ENCODE data around the gene NOTO.
A peak's percentile ranks its signal among the peaks of the same experiment; 100 is the strongest.
"Not testable (repeated sequence)": the region's sequence is repeated elsewhere in the genome, so short reads cannot be mapped to it uniquely, and the experiment has no call there.

The NOTO gene, protein sequence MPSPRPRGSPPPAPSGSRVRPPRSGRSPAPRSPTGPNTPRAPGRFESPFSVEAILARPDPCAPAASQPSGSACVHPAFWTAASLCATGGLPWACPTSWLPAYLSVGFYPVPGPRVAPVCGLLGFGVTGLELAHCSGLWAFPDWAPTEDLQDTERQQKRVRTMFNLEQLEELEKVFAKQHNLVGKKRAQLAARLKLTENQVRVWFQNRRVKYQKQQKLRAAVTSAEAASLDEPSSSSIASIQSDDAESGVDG

DNA sequence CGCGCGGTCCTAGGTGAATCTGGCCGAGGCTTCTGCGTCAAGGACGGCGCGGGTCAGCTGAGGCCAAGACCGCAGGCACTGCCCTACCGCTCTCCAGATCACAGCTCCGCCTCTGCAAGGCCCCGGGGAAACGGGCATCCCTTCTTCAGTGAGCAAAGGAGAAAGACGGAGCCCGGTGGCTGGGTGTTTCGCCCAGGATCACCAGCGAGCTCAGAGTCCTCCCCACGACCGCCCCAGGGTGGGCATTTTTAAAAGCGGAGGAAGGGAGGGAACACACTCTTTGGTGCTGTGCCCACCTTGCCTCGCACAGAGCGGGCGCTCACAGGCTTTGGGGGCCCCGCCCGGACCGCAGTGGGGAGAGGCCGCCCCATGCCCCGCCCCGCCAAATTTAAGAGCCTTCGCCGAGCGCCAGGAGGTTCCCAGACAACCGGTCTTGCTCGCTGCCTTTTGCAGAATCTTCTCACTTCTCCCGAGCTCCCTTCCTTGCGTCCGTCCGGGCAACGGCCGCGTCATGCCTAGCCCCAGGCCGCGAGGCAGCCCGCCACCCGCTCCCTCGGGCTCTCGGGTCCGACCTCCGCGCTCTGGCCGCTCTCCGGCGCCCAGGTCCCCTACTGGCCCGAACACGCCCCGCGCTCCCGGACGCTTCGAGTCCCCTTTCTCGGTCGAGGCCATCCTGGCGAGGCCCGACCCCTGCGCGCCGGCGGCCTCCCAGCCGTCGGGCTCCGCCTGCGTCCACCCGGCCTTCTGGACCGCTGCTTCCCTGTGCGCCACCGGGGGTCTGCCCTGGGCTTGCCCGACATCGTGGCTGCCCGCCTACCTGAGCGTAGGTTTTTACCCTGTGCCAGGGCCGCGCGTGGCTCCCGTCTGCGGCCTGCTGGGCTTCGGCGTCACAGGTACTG lies at the start of gene NOTO:
NOTO (plus strand) TSS at position 419 of the 899 bp plus-strand sequence; CDS start at position 512, 93 bp downstream.
- DNase-seq (ENCODE audit: low read depth in 3 of 3), result no peak

DNA sequence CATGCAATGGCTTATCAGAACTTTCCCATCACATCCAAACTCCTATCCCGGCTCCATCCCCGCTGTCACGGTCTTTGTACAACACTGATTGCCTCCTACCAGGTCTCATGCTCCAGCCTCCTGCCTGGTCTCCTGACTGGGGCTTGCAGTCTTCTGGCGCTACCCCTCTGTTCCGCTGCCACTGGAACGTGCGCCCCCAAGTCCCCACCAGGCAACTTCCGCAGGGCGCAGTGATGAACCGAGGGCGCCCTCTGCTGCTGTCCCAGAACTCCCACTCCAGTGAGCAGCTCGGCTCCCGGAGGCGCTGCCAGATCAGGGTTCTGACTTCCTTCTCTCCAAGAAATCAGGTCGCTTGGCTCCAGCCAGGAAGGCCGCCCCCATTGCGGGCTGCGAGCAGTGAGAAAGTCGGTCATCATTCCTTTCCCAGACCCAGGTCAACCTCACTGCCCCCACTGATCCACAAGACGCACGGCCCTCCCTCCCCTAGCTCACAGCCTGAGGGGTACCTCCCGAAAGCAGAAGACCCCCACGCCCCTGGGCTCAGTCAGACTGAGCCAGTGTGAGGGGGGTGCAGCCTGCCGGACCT lies 45.7 kb upstream of the NOTO start:
- peak in 1 of 3 donors; percentile 29 for DNase-seq (ENCODE audit: low read depth in 3 of 3)

DNA sequence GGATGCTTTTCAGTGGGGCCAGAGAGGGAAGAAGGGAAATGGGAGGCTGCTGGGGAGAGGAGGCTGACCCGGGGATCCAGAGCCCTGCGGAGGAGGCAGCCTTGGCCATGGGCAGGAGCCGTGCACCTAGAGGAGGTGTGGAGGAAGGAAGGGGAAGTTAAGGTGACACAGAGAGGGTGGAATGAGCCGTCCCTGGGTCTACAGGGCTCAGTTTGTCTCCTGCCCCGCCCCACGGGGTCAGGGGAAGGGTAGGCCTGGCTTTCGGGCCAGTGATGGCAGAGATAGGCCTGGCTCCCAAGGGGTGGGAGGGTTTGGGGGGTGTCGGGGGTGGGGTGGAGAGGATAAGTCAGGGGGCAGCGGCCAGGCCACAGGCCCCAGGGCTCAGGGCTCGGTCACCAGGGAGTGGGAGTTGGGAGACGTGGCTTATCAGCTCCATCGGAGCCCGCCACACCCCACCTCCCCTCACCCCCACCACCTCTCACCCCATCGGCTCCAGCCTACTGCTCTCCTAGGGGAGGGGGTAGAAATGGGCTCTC lies 39.5 kb upstream of the NOTO start:
- no peak for DNase-seq (ENCODE audit: low read depth in 3 of 3)

DNA sequence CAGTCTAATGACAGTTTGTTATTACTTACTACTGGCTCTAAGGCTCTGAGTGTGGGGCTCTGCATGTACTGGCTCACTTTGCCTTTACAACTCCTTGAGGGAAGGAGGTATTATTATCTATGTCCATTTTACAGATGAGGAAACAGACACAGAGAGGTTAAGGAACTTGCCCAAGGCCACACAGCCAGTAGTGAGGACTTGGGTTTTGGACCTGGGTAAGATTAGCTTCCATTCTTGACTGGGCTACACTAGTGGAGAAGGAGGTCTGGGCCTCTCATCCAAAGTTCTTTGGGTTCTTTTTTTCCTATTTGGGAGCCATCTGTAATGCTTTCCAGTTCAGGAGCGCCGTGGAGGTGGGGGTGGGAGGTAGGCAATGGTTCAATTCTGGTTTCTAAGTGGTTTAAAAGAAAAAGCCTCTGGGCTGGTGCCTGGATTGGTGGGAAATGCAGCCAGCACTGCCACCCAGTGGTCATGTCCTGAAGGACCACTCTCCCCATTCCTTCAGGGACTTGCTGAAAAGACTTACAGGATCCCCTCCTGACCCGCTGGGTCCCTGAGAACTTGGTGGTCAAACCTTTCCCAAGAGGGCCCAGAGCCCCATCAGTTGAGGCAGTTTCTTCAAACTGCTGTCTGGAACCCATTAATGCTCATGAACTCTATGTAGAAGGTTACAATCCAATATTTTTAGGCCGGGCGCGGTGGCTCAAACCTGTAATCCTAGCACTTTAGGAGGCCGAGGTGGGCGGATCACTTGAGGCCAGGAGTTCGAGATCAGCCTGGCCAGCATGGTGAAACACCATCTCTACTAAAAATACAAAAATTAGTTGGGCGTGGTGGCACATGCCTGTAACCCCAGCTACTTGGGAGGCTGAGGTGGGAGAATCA lies 38.6 kb upstream of the NOTO start:
- DNase-seq (ENCODE audit: low read depth in 3 of 3), result peak in 2 of 3 donors; percentile 48 to 50

DNA sequence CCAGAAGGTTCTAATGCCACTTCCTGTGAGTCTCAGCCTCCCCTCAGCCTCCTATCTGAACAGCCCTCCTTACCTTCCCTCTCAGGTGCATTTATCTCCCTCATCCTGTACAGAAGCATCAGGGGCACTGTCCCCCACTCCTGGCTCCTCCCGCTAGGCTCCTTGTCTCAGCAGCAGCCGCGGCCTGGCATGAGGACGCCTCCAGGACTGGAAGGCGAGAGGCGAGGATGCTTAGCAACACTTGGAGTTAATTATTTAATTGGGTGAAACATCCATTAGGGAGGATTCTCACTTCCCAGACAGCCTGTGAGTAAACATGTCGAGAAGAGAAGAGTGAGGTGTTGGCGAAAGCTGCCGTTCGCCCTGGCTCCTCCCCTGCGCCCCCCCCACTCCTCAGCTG lies 36.4 kb upstream of the NOTO start:
- not testable (repeated sequence) for DNase-seq (ENCODE audit: low read depth in 3 of 3)

DNA sequence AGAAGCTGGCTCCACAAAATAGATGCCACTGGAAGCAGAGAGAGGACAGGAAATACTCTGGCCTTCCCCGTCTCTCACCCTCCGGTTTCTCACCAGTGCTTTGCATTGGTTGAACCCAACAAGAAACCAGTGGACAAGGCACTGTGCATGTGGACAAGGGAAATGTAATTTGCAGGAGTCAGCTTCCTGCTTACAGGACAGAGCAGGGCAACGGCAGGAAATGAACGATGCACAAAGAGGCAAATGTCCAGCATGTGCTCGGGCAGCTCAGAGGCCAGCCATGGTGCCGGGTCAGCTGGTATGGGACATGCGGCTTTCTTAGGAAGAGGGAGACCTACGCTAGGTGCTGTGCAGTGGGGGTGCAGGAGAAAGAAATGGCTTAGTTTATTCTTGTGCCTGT lies 35.6 kb upstream of the NOTO start:
- not testable (repeated sequence) for DNase-seq (ENCODE audit: low read depth in 3 of 3)

DNA sequence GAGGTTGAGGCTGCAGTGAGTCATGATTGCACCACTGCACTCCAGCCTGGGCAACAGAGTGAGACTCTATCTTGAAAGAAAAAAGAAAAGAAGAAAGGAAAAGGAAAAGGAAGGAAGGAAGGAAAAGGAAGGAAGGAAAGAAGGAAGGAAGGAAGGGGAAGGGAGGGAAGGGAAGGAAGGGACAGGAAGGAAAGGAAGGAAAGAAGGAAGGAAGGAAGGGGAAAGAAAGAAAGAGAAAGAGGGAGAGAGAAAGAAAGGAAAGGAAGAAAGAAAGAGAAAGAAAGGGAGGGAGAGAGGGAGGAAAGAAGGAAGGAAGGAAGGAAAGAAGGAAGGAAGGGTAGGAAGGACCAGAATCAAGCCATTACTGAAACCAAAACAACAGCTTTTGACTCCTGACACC lies 34.0 kb upstream of the NOTO start:
- not testable (repeated sequence) for DNase-seq (ENCODE audit: low read depth in 3 of 3)

DNA sequence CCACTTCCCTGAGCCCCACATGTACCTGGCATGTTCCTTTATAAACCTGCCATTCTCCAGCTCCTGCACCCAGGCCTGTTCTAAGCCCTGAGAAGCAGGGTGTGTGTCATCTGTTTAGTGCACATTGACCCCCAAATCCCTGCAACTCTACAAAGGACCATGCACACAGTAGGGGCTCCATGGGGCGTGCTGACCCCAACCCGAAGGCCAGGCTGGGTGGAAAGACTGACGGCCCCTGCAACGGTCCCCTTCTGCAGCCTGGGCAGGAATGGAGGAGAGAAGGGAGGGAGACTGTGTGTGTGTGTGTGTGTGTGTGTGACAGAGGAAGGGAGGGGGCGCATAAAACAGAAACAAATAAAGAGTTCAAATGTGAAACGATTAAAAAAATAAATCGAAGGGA lies 32.0 kb upstream of the NOTO start:
- DNase-seq (ENCODE audit: low read depth in 3 of 3), result not testable (repeated sequence)

DNA sequence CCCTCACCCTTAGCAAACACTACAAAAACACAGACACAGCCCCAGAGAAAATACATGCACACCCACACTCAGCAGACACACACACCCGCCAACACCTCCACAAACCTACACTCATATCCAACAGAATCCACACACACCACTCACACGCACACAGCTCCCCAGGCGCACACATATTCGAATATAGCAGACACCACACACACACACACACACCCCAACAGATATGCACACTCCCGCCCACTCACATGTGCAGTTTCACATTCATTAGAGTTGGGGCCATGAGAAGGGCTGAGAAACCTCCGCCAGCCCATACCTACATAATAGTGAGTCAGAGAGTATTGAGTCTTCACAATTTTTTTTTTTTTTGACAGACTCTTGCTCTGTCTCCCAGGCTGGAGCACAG lies 29.4 kb upstream of the NOTO start:
- peak; percentile 43 to 64 (median 61) for DNase-seq (ENCODE audit: low read depth in 3 of 3)

DNA sequence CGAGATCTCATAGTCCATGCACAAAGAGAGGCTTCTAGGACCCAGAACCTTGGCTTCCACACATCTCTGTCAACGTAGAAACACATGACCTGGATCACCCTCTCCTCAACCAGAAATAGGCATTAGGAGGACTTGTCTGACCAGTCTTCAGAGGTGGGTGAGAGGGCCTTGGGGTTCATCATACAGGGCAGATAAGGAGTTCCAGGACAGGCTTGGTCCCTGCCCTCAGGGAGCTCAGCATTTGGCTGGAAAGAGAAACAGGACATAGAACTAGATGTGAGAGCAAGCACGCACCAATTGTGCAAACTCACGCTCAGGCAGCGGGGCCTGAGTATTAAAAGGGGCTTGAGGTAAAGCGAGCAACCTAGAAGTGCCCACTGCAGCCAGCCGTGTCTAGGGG lies 28.6 kb upstream of the NOTO start:
- no peak for DNase-seq (ENCODE audit: low read depth in 3 of 3)

DNA sequence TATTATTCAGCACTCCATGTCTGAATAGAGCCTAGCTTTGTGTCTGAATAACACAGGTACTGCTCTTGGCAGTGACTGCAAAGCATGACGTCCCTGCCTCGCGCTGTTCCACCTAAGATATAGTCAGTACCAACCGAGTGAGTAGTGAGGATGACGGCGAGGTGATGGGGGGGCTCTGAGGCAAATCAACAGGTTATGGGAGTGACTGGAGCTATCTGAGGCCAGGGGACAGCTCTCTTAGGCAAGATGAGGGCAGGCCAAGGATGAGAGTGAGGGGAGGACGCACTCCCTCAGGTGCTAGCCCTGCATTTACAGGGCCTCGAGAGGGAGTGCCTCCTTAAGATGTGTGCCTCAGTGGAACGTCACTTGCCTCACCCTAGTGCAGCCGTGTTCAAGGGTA lies 28.1 kb upstream of the NOTO start:
- DNase-seq (ENCODE audit: low read depth in 3 of 3), result no peak

DNA sequence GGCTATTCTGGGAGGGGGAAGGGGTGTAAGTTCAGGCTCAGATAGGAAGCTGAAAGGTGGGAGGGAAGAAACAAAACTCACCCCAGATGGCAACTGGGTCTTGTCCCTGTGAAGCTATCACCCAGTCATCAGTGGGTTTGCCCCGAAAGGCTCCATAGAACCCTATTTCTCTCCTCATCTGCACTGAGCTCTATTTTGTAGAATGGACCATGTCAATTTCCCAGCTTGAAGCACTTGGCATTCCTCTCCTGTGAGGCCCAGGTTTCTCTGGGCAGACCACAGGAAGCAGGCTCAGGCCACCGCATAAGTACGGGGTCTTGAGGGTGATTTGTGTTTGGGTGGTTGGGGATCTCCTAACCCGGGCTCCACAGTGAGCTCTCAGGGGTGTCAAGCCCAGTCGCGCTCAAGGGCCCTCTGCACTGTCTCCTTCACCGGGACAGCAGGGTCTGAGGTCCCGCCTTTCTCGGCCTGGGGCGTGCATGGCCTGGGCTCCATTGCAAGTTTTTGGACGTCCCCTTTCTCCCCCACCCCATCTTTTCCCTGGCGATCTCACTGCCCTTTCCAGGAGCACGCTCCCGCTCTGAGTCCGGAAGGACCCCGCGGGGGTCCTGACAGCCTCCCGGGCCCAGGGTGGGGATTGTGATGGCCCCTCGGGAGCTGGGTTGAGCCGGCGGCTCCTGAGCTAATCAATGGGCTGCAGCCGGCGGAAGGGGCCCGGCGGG lies 27.3 kb upstream of the NOTO start:
- DNase-seq (ENCODE audit: low read depth in 3 of 3), result no peak

DNA sequence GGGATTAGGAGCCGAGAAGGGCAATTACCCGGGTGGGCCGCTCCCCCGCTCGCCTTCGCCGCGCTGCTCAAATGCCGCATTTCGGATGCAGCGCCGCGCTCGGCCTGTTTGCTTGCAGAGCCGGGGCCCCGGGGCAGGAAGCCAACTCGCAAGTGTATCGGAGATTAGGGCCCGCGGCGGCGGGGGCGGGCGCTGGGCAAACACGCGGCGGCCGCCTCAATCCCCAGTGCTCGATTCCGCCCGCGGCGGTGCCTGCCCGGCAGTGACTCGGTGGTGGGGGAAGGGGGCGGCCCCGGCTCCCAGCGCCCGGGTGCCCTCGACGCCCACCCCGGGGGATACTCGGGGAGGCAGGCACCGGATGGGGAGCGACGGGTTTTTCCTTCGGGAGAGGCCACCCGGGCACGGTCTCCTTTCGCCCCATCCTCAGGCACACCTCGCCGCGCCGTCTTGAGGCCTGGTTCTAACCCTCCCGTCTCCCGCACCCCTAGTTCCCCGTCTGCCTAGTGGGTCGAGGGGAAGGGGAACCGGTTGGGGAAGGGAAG lies 26.6 kb upstream of the NOTO start:
- DNase-seq (ENCODE audit: low read depth in 3 of 3), result peak; percentile 47 to 69 (median 58)

DNA sequence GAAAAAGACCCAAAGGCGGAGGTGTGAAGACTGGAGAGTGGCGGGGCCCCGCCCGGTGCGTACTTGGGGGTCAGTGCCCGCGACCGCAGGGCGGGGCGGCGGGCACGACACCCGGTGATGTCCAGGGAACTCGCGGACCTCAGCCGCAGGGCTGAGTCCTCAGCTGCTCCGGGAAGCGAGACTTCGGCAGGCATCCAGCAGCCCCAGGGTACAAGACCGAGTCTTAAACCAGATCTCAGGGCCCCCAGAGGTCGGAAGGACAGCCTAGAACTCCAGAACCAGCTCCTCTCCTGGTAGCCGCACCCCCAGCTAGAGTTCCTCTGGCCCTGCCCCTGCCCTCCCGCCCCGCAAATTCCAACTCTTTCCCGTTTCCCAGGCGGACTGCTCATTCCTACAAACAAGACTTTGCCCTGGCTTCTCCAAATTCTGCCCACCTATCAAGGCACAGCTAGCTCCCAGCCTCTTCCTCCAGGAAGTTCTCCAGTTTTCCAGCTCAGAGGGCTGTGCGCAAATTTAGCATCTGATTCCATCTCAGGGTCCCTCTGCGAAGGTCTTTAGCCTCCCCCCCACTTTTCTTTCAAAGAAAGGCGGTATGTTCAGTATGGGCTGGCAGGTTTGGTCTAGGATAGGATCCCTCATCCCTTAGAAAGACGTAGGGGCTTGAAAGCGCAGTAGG lies 26.0 kb upstream of the NOTO start:
- DNase-seq (ENCODE audit: low read depth in 3 of 3), result no peak

DNA sequence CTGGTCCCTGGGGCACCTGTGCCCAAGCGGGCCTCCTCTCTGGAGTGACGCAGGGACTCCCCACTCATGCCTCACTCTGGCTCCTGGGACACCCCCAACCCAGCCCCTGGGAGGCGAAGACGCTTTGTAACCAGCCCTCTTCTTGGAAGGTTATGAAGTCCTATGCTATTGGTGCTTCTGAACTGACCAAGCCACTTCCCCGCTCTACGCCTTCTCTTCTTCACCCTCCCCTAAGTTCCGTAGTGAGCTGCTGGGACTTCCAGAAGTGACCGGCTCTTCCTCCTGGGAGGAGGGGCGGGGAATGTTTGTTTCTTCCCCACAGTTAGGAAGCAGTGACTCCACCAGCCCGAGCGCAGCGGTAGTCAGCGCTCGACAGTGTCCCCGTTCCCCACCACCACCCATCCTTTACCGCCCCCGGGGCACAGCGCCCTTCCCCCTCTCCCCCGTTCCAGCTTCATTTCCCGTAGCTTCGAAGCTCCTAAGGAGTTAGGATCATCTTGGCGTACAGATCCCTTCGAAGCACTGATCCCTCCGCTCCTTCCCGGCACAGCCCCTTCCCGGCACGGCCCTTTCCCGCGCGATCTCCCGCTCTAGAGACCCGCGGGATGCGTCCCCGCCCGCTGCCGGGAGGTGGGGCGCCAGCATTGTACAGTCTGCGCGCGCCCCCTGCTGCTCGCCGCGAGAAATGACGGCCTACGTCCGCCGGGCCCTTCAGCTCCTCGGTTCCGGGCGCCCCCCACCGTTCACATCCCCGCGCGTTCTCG lies 25.3 kb upstream of the NOTO start:
- DNase-seq (ENCODE audit: low read depth in 3 of 3), result peak; percentile 74 to 90 (median 80)

DNA sequence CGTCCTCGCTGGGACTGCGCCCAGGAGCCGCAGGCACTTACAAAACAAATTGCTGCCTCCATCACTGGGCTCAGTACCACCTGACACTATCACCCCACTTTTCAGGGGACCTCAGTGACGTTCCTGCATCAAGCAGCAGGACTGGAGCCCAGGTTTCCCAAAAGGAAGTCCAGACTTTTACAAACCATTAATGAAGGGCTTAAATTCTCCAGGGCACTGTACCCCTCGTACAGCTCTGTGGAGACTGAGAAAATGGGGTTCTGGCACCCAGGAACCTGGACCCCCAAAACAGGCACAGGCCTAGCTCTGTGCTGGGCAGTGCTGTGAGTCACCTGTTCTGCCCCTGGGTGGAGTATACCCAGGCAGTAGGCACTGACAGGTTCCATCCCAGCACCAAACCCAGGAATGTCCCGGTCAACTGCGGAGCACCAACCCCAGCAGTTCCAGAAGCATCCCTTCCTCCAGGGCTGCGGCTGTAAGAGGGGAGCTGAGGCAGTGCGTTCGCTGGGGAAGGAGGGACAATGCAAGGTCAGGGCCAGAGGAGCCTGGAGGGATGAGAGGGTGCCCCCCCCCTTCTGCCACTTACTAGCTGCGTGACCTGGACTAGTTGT lies 24.6 kb upstream of the NOTO start:
- no peak for DNase-seq (ENCODE audit: low read depth in 3 of 3)

DNA sequence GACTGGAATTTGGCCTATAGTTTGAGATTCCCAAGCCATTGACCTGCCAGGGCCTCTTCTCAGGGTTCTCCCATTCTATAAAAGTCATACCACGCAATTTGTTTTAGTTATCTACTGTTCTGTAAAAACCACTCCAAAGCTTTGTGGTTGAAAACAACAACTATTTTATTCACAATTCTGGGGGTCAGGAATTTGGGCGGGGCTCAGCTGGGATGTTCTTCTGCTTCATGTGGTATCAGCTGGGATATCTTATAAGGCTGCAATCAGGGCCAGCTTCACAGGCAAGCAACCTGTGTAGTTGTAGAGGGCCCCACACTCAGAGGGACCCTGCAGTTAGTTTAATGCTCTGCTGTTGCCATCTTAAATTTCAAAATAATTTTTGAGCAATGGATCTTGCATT lies 16.4 kb upstream of the NOTO start:
- DNase-seq (ENCODE audit: low read depth in 3 of 3), result no peak

DNA sequence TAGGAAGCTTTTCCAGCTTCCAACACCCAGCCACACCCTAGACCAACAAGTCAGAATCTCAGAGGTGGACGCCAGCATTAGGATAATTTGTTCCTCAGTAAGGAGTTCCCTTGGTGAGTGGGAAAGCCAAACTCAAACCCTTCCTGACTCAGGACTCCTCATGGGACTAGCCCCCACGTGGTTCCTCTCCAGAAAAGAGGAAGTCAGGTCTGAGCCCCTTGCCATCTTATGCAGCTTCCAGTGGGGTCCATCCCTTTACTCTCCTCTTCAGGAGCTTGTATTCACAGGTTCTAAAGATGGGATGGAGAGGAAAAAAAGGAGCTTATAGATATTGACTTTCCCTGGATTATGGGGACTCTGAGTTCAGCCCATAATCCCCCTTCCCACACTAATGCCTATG lies 14.8 kb upstream of the NOTO start:
- DNase-seq (ENCODE audit: low read depth in 3 of 3), result no peak

DNA sequence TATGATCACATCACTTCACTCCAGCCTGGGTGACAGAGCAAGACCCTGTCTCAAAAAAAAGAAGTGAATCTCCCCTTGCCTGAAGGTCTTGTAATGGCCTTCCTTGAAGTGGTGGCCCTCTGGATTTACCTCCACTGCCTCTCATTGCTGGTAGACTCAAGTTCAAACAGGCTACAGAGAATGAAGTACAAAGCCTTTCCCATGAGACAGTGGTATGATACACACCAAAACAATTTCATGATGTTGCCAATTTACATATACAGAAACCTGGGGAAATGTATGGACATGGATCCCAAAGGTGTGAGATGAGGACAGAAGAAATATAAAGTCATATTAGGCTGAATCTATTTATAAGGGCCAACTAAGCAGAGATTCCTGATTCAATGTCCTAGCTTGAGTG lies 4.8 kb upstream of the NOTO start:
- DNase-seq (ENCODE audit: low read depth in 3 of 3), result no peak

All from stimulated activated CD4-positive, alpha-beta T cell treated with anti-CD3 and anti-CD28 coated beads, TNF-alpha, amount 100 ng/mL, for 48 hours (primary cell).